Suprapubic skin (tissue), 4 donors: ENCODE data around the gene RAMACL.

ENCODE experiments used
- CTCF ChIP-seq, 2 donors: fragments of 200-600 bp in 1 of 2; fragments of 450-650 bp in 1 of 2; sonication (generic) in 1 of 2; IDR thresholded peaks; one replicate each; pipeline ENCODE4 v1.5.1; 2016 to 2019; ENCODE audit warnings: antibody characterized with exemption in 2 of 2, mild to moderate bottlenecking in 1 of 2, moderate library complexity in 1 of 2
- EP300 ChIP-seq: sonication (generic); formaldehyde crosslinking; IDR thresholded peaks from one replicate; pipeline ENCODE4 v1.6.1; 2017; ENCODE audit warnings: antibody characterized with exemption
- POLR2A ChIP-seq, 2 donors: fragments of 450-650 bp; IDR thresholded peaks; one replicate each; pipeline ENCODE4 v1.6.1; 2017; ENCODE audit warnings: antibody characterized with exemption in 2 of 2, mild to moderate bottlenecking in 2 of 2, moderate library complexity in 2 of 2
- POLR2AphosphoS5 ChIP-seq, 3 donors: sonication (generic); formaldehyde crosslinking; IDR thresholded peaks; one replicate each; pipeline ENCODE4 v1.6.1; 2017; ENCODE audit warnings: antibody characterized with exemption in 3 of 3

GRCh38 chr6:166572370-166573261 is 13.9 kb downstream of the RAMACL start:
- TF ChIP-seq POLR2A (IDR thresholded peaks at IDR 0.05): no peak
- TF ChIP-seq CTCF (IDR thresholded peaks at IDR 0.05): no peak
- TF ChIP-seq POLR2AphosphoS5 (IDR thresholded peaks at IDR 0.05): no peak
- no peak for TF ChIP-seq EP300
